H1 (cell line): ENCODE results near the gene KCNQ1OT1. TPM values are rescaled to one million over a fixed set of nuclear protein-coding genes. Genes with fewer than 3 reads are reported as not detected.

ENCODE experiments used
- CEBPB ChIP-seq: IDR thresholded peaks from 2 replicates; pipeline ENCODE4 v1.6.1; 2012; ENCODE audit warnings: low read depth, low read length
- HDAC2 ChIP-seq, 2 experiments: fragments of 300-600 bp in 1 of 2; sonication (generic) in 1 of 2; IDR thresholded peaks; 2 replicates each; pipeline ENCODE4 v1.6.1; 2011 to 2012; ENCODE audit warnings: low read depth in 2 of 2, low read length in 2 of 2, mild to moderate bottlenecking in 2 of 2, moderate library complexity in 2 of 2, borderline replicate concordance in 1 of 2, inconsistent platforms in 1 of 2
- RNF2 ChIP-seq: fragments of 200-900, 300-1000 bp; sonication (generic); IDR thresholded peaks from 2 replicates; pipeline ENCODE4 v1.7.1; 2016; ENCODE audit warnings: borderline replicate concordance, low read depth, mild to moderate bottlenecking, antibody characterized with exemption, low read length; ENCODE audit not compliant: poor library complexity, severe bottlenecking; ENCODE audit errors: missing control alignments
- SP4 ChIP-seq: IDR thresholded peaks from 2 replicates; pipeline ENCODE4 v1.6.1; 2012; ENCODE audit warnings: low read length, inconsistent platforms
- TBP ChIP-seq: IDR thresholded peaks from 2 replicates; pipeline ENCODE4 v1.6.1; 2011; ENCODE audit warnings: low read depth, low read length, improper control_type of control experiment
- polyA plus RNA-seq, 7 experiments: library from polyadenylated mRNA; depleted of rRNA in 3 of 7; stranded (reverse) in 5 of 7; unstranded in 2 of 7; fragments of >200 nt in 5 of 7; fragments of 200-250 nt in 2 of 7; gene quantifications; 1 replicate in 5 of 7; 2 replicates in 1 of 7; 4 replicates in 1 of 7; pipeline versions ENCODE4 v1.2.1 to v1.2.3, GENCODE V29; 2011 to 2013; ENCODE audit warnings: missing spikeins in 2 of 7, mixed read lengths in 2 of 7
- total RNA-seq: library from RNA; stranded (reverse); fragmentation: NEBNext Ultra II Directional; extraction: Animal tissue kit (Norgen Biotek cat#: 25700); gene quantifications from 2 replicates; pipeline ENCODE4 v1.2.1, GENCODE V29; 2021
- TF ChIP-seq, protein P1 (sequence below): fragments of 300-600 bp; sonication (generic); IDR thresholded peaks from 2 replicates; pipeline ENCODE4 v1.7.1; 2012; ENCODE audit warnings: low read length, moderate library complexity, mild to moderate bottlenecking, inconsistent platforms; ENCODE audit not compliant: insufficient replicate concordance
- TF ChIP-seq, protein P2 (sequence below): IDR thresholded peaks from 2 replicates; pipeline ENCODE4 v1.6.1; 2011; ENCODE audit warnings: low read length, improper control_type of control experiment

KCNQ1OT1 gene
- total and polyA plus RNA-seq, 2 of the 8 experiments (the other 6 are each of a cell fraction or from before 2014, with no cell fraction given) = 0.21 to 1.2 TPM

DNA sequence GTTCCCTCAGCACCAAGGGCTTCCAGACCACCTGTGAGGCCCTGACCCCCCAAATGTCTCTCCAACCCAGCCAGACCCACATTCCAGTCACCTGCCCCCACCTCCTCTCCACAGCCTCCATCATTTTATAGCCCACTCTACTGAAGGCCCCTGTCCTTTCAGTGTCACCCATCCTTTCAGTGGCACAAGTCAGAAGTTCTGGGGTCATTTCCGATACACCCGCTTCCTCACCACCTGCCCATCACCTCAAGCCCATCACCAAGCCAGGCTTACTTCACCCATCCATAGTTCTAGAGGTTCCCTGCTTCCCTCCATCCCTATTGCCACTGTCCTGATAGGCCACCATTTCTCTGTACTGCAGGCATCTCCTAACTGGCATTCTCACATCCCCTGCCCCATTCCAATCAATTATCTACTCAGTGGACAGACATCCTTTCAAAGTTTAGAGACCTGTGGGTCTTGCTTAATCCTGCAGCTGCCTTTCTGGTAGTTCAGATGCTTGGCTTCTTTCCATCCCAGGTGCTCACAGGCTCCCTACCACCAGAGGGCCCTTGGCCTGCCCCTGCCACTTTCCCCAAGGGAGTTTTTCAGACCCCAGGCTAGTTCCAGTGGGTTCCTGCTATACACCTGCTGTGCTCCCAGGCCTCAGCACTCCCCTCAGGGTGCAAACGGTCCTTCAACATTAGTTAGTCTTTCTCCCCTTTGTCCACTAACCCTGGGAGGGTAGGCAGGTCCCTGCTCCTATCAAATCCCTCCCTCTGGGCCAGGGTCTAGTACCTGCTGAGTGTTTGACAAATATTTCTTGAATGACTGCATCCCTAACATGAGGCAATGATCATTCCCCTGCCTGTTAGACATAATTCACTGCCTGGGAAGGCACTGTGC lies 7.6 kb downstream of the KCNQ1OT1 start (continued):
- TF ChIP-seq, protein P1, sequence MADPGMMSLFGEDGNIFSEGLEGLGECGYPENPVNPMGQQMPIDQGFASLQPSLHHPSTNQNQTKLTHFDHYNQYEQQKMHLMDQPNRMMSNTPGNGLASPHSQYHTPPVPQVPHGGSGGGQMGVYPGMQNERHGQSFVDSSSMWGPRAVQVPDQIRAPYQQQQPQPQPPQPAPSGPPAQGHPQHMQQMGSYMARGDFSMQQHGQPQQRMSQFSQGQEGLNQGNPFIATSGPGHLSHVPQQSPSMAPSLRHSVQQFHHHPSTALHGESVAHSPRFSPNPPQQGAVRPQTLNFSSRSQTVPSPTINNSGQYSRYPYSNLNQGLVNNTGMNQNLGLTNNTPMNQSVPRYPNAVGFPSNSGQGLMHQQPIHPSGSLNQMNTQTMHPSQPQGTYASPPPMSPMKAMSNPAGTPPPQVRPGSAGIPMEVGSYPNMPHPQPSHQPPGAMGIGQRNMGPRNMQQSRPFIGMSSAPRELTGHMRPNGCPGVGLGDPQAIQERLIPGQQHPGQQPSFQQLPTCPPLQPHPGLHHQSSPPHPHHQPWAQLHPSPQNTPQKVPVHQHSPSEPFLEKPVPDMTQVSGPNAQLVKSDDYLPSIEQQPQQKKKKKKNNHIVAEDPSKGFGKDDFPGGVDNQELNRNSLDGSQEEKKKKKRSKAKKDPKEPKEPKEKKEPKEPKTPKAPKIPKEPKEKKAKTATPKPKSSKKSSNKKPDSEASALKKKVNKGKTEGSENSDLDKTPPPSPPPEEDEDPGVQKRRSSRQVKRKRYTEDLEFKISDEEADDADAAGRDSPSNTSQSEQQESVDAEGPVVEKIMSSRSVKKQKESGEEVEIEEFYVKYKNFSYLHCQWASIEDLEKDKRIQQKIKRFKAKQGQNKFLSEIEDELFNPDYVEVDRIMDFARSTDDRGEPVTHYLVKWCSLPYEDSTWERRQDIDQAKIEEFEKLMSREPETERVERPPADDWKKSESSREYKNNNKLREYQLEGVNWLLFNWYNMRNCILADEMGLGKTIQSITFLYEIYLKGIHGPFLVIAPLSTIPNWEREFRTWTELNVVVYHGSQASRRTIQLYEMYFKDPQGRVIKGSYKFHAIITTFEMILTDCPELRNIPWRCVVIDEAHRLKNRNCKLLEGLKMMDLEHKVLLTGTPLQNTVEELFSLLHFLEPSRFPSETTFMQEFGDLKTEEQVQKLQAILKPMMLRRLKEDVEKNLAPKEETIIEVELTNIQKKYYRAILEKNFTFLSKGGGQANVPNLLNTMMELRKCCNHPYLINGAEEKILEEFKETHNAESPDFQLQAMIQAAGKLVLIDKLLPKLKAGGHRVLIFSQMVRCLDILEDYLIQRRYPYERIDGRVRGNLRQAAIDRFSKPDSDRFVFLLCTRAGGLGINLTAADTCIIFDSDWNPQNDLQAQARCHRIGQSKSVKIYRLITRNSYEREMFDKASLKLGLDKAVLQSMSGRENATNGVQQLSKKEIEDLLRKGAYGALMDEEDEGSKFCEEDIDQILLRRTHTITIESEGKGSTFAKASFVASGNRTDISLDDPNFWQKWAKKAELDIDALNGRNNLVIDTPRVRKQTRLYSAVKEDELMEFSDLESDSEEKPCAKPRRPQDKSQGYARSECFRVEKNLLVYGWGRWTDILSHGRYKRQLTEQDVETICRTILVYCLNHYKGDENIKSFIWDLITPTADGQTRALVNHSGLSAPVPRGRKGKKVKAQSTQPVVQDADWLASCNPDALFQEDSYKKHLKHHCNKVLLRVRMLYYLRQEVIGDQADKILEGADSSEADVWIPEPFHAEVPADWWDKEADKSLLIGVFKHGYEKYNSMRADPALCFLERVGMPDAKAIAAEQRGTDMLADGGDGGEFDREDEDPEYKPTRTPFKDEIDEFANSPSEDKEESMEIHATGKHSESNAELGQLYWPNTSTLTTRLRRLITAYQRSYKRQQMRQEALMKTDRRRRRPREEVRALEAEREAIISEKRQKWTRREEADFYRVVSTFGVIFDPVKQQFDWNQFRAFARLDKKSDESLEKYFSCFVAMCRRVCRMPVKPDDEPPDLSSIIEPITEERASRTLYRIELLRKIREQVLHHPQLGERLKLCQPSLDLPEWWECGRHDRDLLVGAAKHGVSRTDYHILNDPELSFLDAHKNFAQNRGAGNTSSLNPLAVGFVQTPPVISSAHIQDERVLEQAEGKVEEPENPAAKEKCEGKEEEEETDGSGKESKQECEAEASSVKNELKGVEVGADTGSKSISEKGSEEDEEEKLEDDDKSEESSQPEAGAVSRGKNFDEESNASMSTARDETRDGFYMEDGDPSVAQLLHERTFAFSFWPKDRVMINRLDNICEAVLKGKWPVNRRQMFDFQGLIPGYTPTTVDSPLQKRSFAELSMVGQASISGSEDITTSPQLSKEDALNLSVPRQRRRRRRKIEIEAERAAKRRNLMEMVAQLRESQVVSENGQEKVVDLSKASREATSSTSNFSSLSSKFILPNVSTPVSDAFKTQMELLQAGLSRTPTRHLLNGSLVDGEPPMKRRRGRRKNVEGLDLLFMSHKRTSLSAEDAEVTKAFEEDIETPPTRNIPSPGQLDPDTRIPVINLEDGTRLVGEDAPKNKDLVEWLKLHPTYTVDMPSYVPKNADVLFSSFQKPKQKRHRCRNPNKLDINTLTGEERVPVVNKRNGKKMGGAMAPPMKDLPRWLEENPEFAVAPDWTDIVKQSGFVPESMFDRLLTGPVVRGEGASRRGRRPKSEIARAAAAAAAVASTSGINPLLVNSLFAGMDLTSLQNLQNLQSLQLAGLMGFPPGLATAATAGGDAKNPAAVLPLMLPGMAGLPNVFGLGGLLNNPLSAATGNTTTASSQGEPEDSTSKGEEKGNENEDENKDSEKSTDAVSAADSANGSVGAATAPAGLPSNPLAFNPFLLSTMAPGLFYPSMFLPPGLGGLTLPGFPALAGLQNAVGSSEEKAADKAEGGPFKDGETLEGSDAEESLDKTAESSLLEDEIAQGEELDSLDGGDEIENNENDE = no peak
- TF ChIP-seq CEBPB (peak; percentile 93), SP4 (no peak), HDAC2 (IDR thresholded peaks at IDR 0.05; ENCODE audit: borderline replicate concordance in 1 of 2, low read depth in 2 of 2, low read length in 2 of 2) (no peak), RNF2 (no peak), TBP (no peak)
- TF ChIP-seq, protein P2, sequence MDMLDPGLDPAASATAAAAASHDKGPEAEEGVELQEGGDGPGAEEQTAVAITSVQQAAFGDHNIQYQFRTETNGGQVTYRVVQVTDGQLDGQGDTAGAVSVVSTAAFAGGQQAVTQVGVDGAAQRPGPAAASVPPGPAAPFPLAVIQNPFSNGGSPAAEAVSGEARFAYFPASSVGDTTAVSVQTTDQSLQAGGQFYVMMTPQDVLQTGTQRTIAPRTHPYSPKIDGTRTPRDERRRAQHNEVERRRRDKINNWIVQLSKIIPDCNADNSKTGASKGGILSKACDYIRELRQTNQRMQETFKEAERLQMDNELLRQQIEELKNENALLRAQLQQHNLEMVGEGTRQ = no peak
